ENCODE measurements around the gene GRIK3.

DNA sequence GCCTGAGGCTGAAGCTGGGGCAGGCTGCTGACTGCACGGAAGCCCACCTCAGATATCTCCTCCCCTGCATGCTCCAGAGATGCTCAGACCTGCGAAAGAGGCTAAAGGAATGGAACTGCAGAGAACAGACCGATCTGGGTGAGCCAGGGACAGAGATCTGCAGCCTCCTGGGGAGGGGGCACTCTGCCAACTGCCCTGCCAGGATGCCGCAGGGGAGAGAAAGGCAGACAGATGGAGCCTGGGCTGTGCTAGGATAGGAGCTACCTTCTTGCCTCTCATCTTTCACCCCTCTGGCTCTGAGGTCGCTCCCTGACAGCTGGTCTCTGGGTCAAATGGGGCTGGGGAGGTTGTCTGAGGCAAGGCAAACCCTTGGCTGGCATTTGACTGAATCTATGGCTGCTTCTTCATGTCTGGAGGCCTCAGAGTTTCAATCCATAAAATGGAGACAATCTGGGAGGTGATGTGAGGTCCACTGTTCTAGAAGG, 238.2 kb downstream of the GRIK3 start:
- TF ChIP-seq, protein P1, sequence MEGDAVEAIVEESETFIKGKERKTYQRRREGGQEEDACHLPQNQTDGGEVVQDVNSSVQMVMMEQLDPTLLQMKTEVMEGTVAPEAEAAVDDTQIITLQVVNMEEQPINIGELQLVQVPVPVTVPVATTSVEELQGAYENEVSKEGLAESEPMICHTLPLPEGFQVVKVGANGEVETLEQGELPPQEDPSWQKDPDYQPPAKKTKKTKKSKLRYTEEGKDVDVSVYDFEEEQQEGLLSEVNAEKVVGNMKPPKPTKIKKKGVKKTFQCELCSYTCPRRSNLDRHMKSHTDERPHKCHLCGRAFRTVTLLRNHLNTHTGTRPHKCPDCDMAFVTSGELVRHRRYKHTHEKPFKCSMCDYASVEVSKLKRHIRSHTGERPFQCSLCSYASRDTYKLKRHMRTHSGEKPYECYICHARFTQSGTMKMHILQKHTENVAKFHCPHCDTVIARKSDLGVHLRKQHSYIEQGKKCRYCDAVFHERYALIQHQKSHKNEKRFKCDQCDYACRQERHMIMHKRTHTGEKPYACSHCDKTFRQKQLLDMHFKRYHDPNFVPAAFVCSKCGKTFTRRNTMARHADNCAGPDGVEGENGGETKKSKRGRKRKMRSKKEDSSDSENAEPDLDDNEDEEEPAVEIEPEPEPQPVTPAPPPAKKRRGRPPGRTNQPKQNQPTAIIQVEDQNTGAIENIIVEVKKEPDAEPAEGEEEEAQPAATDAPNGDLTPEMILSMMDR (IDR thresholded peaks at IDR 0.05) = no peak
- no peak for TF ChIP-seq EP300 (IDR thresholded peaks at IDR 0.05)
- TF ChIP-seq POLR2AphosphoS5 (IDR thresholded peaks at IDR 0.05) = no peak
- TF ChIP-seq POLR2A (IDR thresholded peaks at IDR 0.05) = no peak

All from stomach (tissue), 4 donors.